ENCODE results near the gene TBC1D1.

Gene TBC1D1

DNA sequence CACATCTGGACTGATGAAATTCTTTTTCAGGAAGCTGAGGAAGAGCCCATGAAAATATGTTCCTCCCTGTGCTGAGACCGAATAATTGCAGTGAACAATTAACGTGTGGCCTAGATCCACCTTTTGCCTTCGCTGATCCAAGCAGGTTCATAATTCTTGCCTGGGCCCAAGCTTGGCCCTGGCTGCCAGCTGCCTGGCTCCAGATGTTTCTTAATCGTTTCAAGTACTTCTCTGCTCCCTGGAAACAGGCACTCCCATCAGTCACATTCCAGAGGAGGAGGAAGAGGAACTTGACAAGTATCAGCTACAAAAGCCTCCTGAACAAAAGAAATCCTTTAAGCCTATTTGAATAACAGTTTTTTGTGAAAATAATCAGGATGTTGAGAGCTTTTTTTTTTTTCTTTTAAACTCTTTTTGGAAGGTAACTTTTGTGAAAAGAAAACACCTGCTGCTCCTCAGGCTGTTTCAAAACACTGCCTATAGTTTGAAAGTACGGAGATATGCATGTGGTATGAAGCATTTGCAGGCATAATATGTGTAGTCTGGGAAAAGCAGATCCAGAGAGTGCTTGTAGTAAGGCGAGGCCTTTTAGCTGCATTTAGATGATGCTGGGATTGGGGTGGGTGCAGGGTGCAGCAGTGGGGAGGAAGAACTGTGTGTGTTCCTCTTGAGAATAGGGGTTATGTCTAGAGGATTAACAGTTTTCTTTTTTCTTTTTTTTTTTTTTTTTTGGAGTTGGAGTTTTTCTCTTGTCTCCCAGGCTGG lies 223.7 kb downstream of the TBC1D1 start:
- H3K27me3 ChIP-seq (replicated peaks; ENCODE audit: control insufficient read depth, insufficient read depth, low read length, poor library complexity, severe bottlenecking), result no peaks in the 10 kb centered on the region
- H3K27ac ChIP-seq (ENCODE audit: insufficient read depth, low read length, poor library complexity, severe bottlenecking), result no peak overlapping the region
- peaks cover 25% of the 10 kb centered on the region for H3K36me3 ChIP-seq (ENCODE audit: control insufficient read depth, insufficient read depth, low read length)
- H3K9me3 ChIP-seq (ENCODE audit: control insufficient read depth, low read length), result no peaks in the 10 kb centered on the region
- no peak for DNase-seq
- no peak overlapping the region for H3K4me3 ChIP-seq (ENCODE audit: insufficient read depth, low read depth, low read length, poor library complexity, severe bottlenecking)
- no peaks in the 10 kb centered on the region for H3K4me1 ChIP-seq (ENCODE audit: control insufficient read depth, insufficient read depth, low read length, poor library complexity, severe bottlenecking)

DNA sequence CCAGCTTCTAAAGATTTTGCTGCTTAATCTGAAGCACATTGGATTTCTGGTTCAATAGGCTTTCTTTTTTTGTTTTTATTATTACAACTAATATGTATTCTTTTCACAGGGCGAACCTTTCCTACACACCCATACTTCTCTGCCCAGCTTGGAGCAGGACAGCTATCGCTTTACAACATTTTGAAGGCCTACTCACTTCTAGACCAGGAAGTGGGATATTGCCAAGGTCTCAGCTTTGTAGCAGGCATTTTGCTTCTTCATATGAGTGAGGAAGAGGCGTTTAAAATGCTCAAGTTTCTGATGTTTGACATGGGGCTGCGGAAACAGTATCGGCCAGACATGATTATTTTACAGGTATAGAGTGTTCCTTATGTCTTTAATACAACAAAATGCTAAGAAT lies 224.7 kb downstream of the TBC1D1 start:
- H3K4me3 ChIP-seq (ENCODE audit: insufficient read depth, low read depth, low read length, poor library complexity, severe bottlenecking), result no peak overlapping the region
- H3K36me3 ChIP-seq (ENCODE audit: control insufficient read depth, insufficient read depth, low read length), result peaks cover 31% of the 10 kb centered on the region
- no peaks in the 10 kb centered on the region for H3K27me3 ChIP-seq (replicated peaks; ENCODE audit: control insufficient read depth, insufficient read depth, low read length, poor library complexity, severe bottlenecking)
- DNase-seq, result no peak
- H3K9me3 ChIP-seq (ENCODE audit: control insufficient read depth, low read length), result no peaks in the 10 kb centered on the region
- no peak overlapping the region for H3K27ac ChIP-seq (ENCODE audit: insufficient read depth, low read length, poor library complexity, severe bottlenecking)
- no peaks in the 10 kb centered on the region for H3K4me1 ChIP-seq (ENCODE audit: control insufficient read depth, insufficient read depth, low read length, poor library complexity, severe bottlenecking)

DNA sequence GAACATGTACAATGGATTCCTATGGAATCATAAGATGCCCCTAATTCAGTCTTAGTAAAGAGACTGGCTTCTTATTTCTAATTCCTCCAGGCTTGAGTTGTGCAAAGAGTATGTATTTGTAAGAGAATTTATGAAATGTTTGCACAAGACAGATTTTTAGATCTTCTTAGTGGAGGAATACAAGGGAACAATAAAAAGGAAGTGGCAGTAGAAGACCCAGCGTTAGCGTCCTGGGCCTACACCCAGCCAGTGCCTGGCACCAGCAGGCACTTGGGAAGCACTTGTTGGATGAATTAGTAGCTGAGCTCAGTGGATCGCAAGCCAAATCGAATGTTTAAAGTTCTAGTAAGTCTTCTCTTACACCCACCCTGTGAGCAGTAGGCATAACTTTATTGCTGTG lies 226.7 kb downstream of the TBC1D1 start:
- Histone ChIP-seq H3K27me3 (replicated peaks; ENCODE audit: control insufficient read depth, insufficient read depth, low read length, poor library complexity, severe bottlenecking) (no peaks in the 10 kb centered on the region), H3K4me1 (ENCODE audit: control insufficient read depth, insufficient read depth, low read length, poor library complexity, severe bottlenecking) (no peaks in the 10 kb centered on the region), H3K36me3 (ENCODE audit: control insufficient read depth, insufficient read depth, low read length) (peaks cover 43% of the 10 kb centered on the region), H3K27ac (ENCODE audit: insufficient read depth, low read length, poor library complexity, severe bottlenecking) (no peak overlapping the region), H3K4me3 (ENCODE audit: insufficient read depth, low read depth, low read length, poor library complexity, severe bottlenecking) (no peak overlapping the region), H3K9me3 (ENCODE audit: control insufficient read depth, low read length) (no peaks in the 10 kb centered on the region)
- no peak for DNase-seq

DNA sequence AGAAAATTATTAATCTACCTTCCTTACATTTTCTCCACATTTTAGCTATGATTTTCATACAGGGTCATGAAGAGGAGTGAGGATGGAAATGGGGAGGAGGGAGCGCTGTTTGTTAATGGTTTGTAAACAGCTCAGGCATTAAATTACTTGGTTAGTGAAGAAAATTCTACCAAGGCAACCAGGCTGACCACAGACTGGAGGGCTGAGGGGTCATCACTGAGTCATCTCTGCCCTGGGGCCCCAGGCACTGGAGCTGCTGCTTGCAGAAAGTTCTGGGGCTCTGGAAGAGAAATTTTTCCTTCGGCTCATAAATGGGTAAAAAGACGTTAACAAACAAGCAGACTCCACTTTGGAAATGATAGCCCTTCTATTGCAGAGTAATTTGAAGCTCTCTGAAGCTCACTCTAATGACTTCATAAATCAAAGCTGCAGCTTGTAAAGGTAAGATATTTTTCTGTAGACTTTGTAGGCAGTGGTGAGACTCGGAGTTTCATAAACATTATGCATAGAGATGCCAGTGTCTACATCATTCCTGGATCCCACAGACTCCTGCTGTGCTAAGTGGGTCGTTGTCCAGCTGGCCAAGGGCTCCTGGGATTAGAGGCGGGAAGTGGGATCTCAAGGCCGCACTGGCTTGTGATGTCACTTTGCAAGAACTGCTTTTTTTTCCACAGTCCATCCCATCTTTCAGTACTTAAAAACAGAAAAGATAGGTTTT lies 228.9 kb downstream of the TBC1D1 start:
- no peak overlapping the region for H3K4me3 ChIP-seq (ENCODE audit: insufficient read depth, low read depth, low read length, poor library complexity, severe bottlenecking)

DNA sequence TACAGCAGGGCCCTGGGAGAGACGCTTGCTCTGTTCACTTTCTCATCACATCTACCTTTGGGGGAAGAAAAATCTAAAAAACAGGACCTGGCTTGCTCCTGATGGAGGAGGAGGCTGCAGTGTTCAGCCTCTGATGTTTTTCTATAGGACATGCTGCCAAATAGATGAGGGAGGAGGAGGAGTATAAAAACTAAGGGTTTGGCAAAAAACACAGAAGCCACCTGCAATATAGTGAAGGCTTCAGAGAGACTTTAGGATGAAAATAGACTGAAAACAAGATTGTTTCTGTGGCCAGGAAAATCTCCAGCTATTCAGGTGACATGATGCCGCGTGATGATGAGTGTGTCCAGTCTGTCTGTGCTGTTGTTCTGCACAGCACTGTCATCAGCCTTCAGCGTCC lies 229.9 kb downstream of the TBC1D1 start:
- DNase-seq, result no peak
- H3K9me3 ChIP-seq (ENCODE audit: control insufficient read depth, low read length), result no peaks in the 10 kb centered on the region
- no peak overlapping the region for H3K4me3 ChIP-seq (ENCODE audit: insufficient read depth, low read depth, low read length, poor library complexity, severe bottlenecking)
- no peaks in the 10 kb centered on the region for H3K27me3 ChIP-seq (replicated peaks; ENCODE audit: control insufficient read depth, insufficient read depth, low read length, poor library complexity, severe bottlenecking)
- no peak overlapping the region for H3K27ac ChIP-seq (ENCODE audit: insufficient read depth, low read length, poor library complexity, severe bottlenecking)
- no peaks in the 10 kb centered on the region for H3K4me1 ChIP-seq (ENCODE audit: control insufficient read depth, insufficient read depth, low read length, poor library complexity, severe bottlenecking)
- peaks cover 47% of the 10 kb centered on the region for H3K36me3 ChIP-seq (ENCODE audit: control insufficient read depth, insufficient read depth, low read length)

More for the DNA sequence above, 228.9 kb downstream of the TBC1D1 start:
- Histone ChIP-seq H3K27me3 (replicated peaks; ENCODE audit: control insufficient read depth, insufficient read depth, low read length, poor library complexity, severe bottlenecking) (no peaks in the 10 kb centered on the region), H3K9me3 (ENCODE audit: control insufficient read depth, low read length) (no peaks in the 10 kb centered on the region), H3K4me1 (ENCODE audit: control insufficient read depth, insufficient read depth, low read length, poor library complexity, severe bottlenecking) (no peaks in the 10 kb centered on the region), H3K27ac (ENCODE audit: insufficient read depth, low read length, poor library complexity, severe bottlenecking) (no peak overlapping the region), H3K36me3 (ENCODE audit: control insufficient read depth, insufficient read depth, low read length) (peaks cover 45% of the 10 kb centered on the region)
- no peak for DNase-seq

DNA sequence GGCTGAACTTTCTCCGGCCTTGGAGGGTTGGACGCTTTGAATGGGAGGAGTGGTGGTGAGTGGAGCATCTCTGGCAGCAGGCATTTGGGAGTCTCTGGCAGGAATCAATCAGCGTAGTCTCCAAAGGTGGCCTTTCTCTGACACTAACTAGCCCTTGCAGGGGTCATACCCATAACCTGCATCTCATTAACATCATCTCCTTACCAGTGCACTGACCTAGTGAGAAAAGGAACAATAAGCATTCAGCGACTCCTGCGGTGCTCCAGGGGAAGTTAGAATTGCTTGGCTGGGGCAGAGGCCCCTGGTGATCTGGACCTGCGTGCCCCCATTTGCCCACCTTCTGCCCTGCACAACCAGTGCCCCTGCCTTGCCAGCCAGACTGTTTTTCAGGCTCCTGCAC lies 231.2 kb downstream of the TBC1D1 start:
- no peaks in the 10 kb centered on the region for H3K27me3 ChIP-seq (replicated peaks; ENCODE audit: control insufficient read depth, insufficient read depth, low read length, poor library complexity, severe bottlenecking)
- DNase-seq, result no peak
- H3K4me3 ChIP-seq (ENCODE audit: insufficient read depth, low read depth, low read length, poor library complexity, severe bottlenecking), result no peak overlapping the region
- H3K36me3 ChIP-seq (ENCODE audit: control insufficient read depth, insufficient read depth, low read length), result peaks cover 41% of the 10 kb centered on the region
- H3K9me3 ChIP-seq (ENCODE audit: control insufficient read depth, low read length), result no peaks in the 10 kb centered on the region
- H3K4me1 ChIP-seq (ENCODE audit: control insufficient read depth, insufficient read depth, low read length, poor library complexity, severe bottlenecking), result no peaks in the 10 kb centered on the region
- no peak overlapping the region for H3K27ac ChIP-seq (ENCODE audit: insufficient read depth, low read length, poor library complexity, severe bottlenecking)

DNA sequence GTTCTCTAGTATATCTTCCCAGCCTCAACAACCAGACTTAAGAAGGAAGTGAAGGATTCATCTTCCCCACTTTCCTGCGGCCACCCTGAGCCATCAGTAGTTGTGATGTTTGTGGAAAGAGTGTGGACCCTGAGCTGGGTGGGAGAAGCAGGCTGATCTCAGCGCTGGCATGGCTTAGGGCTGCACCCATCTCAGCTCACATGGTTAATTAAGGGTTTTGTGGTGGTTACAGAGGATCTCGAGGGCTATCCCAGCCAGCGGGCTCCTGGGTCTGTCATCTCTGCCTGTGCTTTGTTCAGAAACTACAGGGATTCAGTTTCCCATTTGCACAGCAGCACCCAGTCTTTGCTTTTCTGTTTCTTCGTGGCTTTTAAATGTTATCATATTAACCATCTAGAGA lies 232.7 kb downstream of the TBC1D1 start:
- no peaks in the 10 kb centered on the region for H3K27me3 ChIP-seq (replicated peaks; ENCODE audit: control insufficient read depth, insufficient read depth, low read length, poor library complexity, severe bottlenecking)
- no peak overlapping the region for H3K27ac ChIP-seq (ENCODE audit: insufficient read depth, low read length, poor library complexity, severe bottlenecking)
- no peak for DNase-seq
- H3K36me3 ChIP-seq (ENCODE audit: control insufficient read depth, insufficient read depth, low read length), result peaks cover 33% of the 10 kb centered on the region
- no peaks in the 10 kb centered on the region for H3K9me3 ChIP-seq (ENCODE audit: control insufficient read depth, low read length)
- no peak overlapping the region for H3K4me3 ChIP-seq (ENCODE audit: insufficient read depth, low read depth, low read length, poor library complexity, severe bottlenecking)
- peaks cover 5% of the 10 kb centered on the region for H3K4me1 ChIP-seq (ENCODE audit: control insufficient read depth, insufficient read depth, low read length, poor library complexity, severe bottlenecking)

DNA sequence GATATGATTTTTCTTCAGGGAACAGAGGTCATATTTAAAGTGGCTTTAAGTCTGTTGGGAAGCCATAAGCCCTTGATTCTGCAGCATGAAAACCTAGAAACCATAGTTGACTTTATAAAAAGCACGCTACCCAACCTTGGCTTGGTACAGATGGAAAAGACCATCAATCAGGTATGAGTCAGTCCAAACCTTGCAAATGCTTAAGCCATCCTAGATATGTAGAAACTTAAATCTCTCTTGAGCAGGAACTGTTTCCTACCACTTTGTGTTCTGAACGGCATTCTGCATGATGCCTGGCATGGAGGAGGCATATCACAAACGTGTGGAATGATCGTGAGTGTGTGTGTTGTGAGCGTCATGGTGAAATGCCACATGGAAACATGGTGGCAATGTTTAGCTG lies 234.1 kb downstream of the TBC1D1 start:
- no peak overlapping the region for H3K4me3 ChIP-seq (ENCODE audit: insufficient read depth, low read depth, low read length, poor library complexity, severe bottlenecking)
- H3K27ac ChIP-seq (ENCODE audit: insufficient read depth, low read length, poor library complexity, severe bottlenecking), result no peak overlapping the region
- H3K9me3 ChIP-seq (ENCODE audit: control insufficient read depth, low read length), result no peaks in the 10 kb centered on the region
- DNase-seq, result no peak
- H3K4me1 ChIP-seq (ENCODE audit: control insufficient read depth, insufficient read depth, low read length, poor library complexity, severe bottlenecking), result peaks cover 17% of the 10 kb centered on the region
- peaks cover 25% of the 10 kb centered on the region for H3K36me3 ChIP-seq (ENCODE audit: control insufficient read depth, insufficient read depth, low read length)
- no peaks in the 10 kb centered on the region for H3K27me3 ChIP-seq (replicated peaks; ENCODE audit: control insufficient read depth, insufficient read depth, low read length, poor library complexity, severe bottlenecking)

DNA sequence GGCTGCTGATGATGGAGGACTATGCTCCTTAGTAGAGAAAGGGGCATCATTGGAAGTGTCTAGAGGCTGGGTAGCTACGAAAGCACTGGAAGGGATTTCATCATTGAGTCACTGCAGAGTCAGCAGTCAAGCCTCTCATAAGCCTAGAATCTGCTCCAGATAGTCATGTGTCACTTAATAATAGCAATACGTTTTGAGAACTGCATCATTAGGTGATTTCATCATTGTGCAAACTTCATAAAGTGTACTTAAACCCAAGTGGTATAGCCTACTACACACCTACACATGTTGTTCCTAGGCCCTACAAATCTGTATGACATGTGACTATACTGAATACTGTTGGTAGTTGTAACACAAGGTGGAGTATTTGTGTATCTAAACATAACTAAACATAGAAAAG lies 234.9 kb downstream of the TBC1D1 start:
- H3K36me3 ChIP-seq (ENCODE audit: control insufficient read depth, insufficient read depth, low read length), result peaks cover 22% of the 10 kb centered on the region
- DNase-seq, result no peak
- peaks cover 22% of the 10 kb centered on the region for H3K4me1 ChIP-seq (ENCODE audit: control insufficient read depth, insufficient read depth, low read length, poor library complexity, severe bottlenecking)
- H3K27ac ChIP-seq (ENCODE audit: insufficient read depth, low read length, poor library complexity, severe bottlenecking), result no peak overlapping the region
- H3K9me3 ChIP-seq (ENCODE audit: control insufficient read depth, low read length), result no peaks in the 10 kb centered on the region
- H3K27me3 ChIP-seq (replicated peaks; ENCODE audit: control insufficient read depth, insufficient read depth, low read length, poor library complexity, severe bottlenecking), result no peaks in the 10 kb centered on the region
- no peak overlapping the region for H3K4me3 ChIP-seq (ENCODE audit: insufficient read depth, low read depth, low read length, poor library complexity, severe bottlenecking)
